A549 (cell line): ENCODE data around the gene ZNF697. TPM values are rescaled to one million over a fixed set of nuclear protein-coding genes. Genes with fewer than 3 reads are reported as not detected.
"Not testable (repeated sequence)": the region's sequence is repeated elsewhere in the genome, so short reads cannot be mapped to it uniquely, and the experiment has no call there.

ENCODE experiments used
- ATAC-seq, 2 experiments: fragments of 200-7000 bp in 1 of 2; fragments of >200 bp in 1 of 2; cut with Nextera tagmentation in 1 of 2; cut with Tn5 transposase in 1 of 2; 3 replicates each; pipeline versions ENCODE4 v1.8.0 to v1.9.1; 2018 to 2020; ENCODE audit warnings: mild to moderate bottlenecking in 1 of 2, moderate library complexity in 1 of 2
- CTCF ChIA-PET: fragments of 300-600 bp; sonication (Branson Sonifier 250); formaldehyde crosslinking; extraction: SDS; loops from one replicate; lab custom pipeline; 2021; ENCODE audit warnings: antibody characterized with exemption, inconsistent platforms; lab: Yijun Ruan, JAX
- POLR2A ChIA-PET: fragments of 350-600 bp; formaldehyde crosslinking; extraction: SDS; loops from one replicate; lab custom pipeline; 2021; ENCODE audit warnings: antibody characterized with exemption, inconsistent platforms; lab: Yijun Ruan, JAX
- DNase-seq, 2 experiments: peaks; one replicate each; pipeline versions ENCODE4 v3.0.0 to v3.0.0-alpha.2; 2011 to 2016; ENCODE audit warnings: low read depth in 1 of 2, low spot score in 1 of 2
- FAIRE-seq: peaks from 2 replicates; lab custom pipeline; 2011; peaks lifted over from hg19 to GRCh38; lab: Jason Lieb, UNC
- H3K27ac ChIP-seq, 2 experiments: fragments of >200 bp; sonication (Bioruptor Twin); formaldehyde crosslinking; 3 replicates each; pipeline ENCODE4 v1.5.1; 2016 to 2017
- H3K4me1 ChIP-seq: fragments of >200 bp; sonication (Bioruptor Twin); formaldehyde crosslinking; 3 replicates; pipeline ENCODE4 v1.6.1; 2016
- H3K4me2 ChIP-seq: fragments of >200 bp; sonication (Bioruptor Twin); formaldehyde crosslinking; 3 replicates; pipeline ENCODE4 v1.6.1; 2016
- H3K4me3 ChIP-seq: fragments of >200 bp; sonication (Bioruptor Twin); formaldehyde crosslinking; 3 replicates; pipeline ENCODE4 v1.5.1; 2016
- H3K9me3 ChIP-seq: fragments of >200 bp; sonication (Bioruptor Twin); formaldehyde crosslinking; 3 replicates; pipeline ENCODE4 v1.6.1; 2016
- CEBPB ChIP-seq, 2 experiments: fragments of >200 bp in 1 of 2; sonication (Bioruptor Twin) in 1 of 2; formaldehyde crosslinking in 1 of 2; IDR thresholded peaks; 2 replicates each; pipeline ENCODE4 v1.6.1; 2012 to 2016
- CTCF ChIP-seq: fragments of >200 bp; sonication (Bioruptor Twin); formaldehyde crosslinking; IDR thresholded peaks from 3 replicates; pipeline ENCODE4 v1.5.1; 2016
- EP300 ChIP-seq, 2 experiments: fragments of >200 bp; sonication (Bioruptor Twin); formaldehyde crosslinking; IDR thresholded peaks; 2 replicates in 1 of 2; 3 replicates in 1 of 2; pipeline ENCODE4 v1.6.1; 2016 to 2017
- HOXA7 ChIP-seq: fragments of 250-450 bp; sonication (Bioruptor Pico); IDR thresholded peaks from 2 replicates; pipeline ENCODE4 v1.5.0; 2020; ENCODE audit warnings: mild to moderate bottlenecking, moderate library complexity
- HOXB13 ChIP-seq: fragments of 250-450 bp; sonication (Bioruptor Pico); IDR thresholded peaks from 2 replicates; pipeline ENCODE4 v1.5.0; 2020; ENCODE audit warnings: low read depth, mild to moderate bottlenecking, moderate library complexity
- KDM1A ChIP-seq: fragments of 200-600 bp; sonication (generic); IDR thresholded peaks from 2 replicates; pipeline ENCODE4 v1.6.1; 2016; ENCODE audit warnings: low read depth, mild to moderate bottlenecking
- MAFK ChIP-seq: fragments of 450-650 bp; IDR thresholded peaks from 2 replicates; pipeline ENCODE4 v1.6.1; 2014; ENCODE audit not compliant: partially characterized antibody
- RAD21 ChIP-seq, 2 experiments: fragments of >200 bp in 1 of 2; sonication (Bioruptor Twin) in 1 of 2; formaldehyde crosslinking in 1 of 2; IDR thresholded peaks in 1 of 2; conservative IDR thresholded peaks in 1 of 2; 2 replicates in 1 of 2; 3 replicates in 1 of 2; pipeline ENCODE4 v1.6.1; 2012 to 2018; ENCODE audit warnings: inconsistent platforms in 1 of 2
- RCOR1 ChIP-seq: fragments of 150-350 bp; IDR thresholded peaks from 2 replicates; pipeline ENCODE4 v1.6.1; 2014; ENCODE audit warnings: antibody characterized with exemption, low read length, low read depth
- SMC3 ChIP-seq: fragments of >200 bp; sonication (Bioruptor Twin); formaldehyde crosslinking; IDR thresholded peaks from 3 replicates; pipeline ENCODE4 v1.6.1; 2018; ENCODE audit warnings: inconsistent platforms
- SREBF2 ChIP-seq: fragments of 450-650 bp; IDR thresholded peaks from 2 replicates; pipeline ENCODE4 v1.6.1; 2014; ENCODE audit warnings: mild to moderate bottlenecking, moderate library complexity
- TFCP2L1 ChIP-seq: fragments of 250-450 bp; sonication (Bioruptor Pico); IDR thresholded peaks from 2 replicates; pipeline ENCODE4 v1.5.0; 2021; ENCODE audit warnings: mild to moderate bottlenecking
- USF2 ChIP-seq: fragments of 450-650 bp; IDR thresholded peaks from 2 replicates; pipeline ENCODE4 v1.6.1; 2014; ENCODE audit warnings: antibody characterized with exemption
- ZC3H11A ChIP-seq: fragments of 450-650 bp; IDR thresholded peaks from 2 replicates; pipeline ENCODE4 v1.6.1; 2014; ENCODE audit warnings: antibody characterized with exemption, mild to moderate bottlenecking
- ZSCAN20 ChIP-seq: fragments of 250-450 bp; sonication (Bioruptor Pico); IDR thresholded peaks from 2 replicates; pipeline ENCODE4 v1.8.0; 2022; ENCODE audit warnings: mild to moderate bottlenecking, moderate library complexity
- WGBS: methylation state at CpG from one replicate; pipeline ENCODE4 v1.1.6; 2017; ENCODE audit errors: missing lambda C conversion rate; 5-methylcytosine and 5-hydroxymethylcytosine counted together
- polyA plus RNA-seq, 4 experiments: library from polyadenylated mRNA; depleted of rRNA in 3 of 4; stranded (reverse); fragments of >200 nt; fragmentation: RNase III in 1 of 4; extraction: RNeasy Plus Mini Kit Qiagen cat#74134 plus additional on column Dnase treatment in 1 of 4; gene quantifications; 2 replicates in 3 of 4; 3 replicates in 1 of 4; pipeline ENCODE4 v1.2.3, GENCODE V29; 2011 to 2017
- TF ChIP-seq, protein P1 (sequence below): IDR thresholded peaks from 2 replicates; pipeline ENCODE4 v1.6.1; 2012; ENCODE audit warnings: low read depth, borderline replicate concordance

The ZNF697 gene
- polyA plus RNA-seq, 2 of the 4 experiments (the other 2 are of a cell fraction) = 2.2 to 2.6 TPM

- H3K27ac ChIP-seq = no peak overlapping the region
- TF ChIP-seq KDM1A (no peak), RCOR1 (no peak), ZC3H11A (no peak), HOXA7 (CRISPR knock-in tag) (no peak), CEBPB (IDR thresholded peaks at IDR 0.05) (no peak), HOXB13 (no peak), SREBF2 (no peak), MAFK (no peak), ZSCAN20 (CRISPR knock-in tag) (no peak), EP300 (IDR thresholded peaks at IDR 0.05) (no peak)
- TF ChIP-seq, protein P1, sequence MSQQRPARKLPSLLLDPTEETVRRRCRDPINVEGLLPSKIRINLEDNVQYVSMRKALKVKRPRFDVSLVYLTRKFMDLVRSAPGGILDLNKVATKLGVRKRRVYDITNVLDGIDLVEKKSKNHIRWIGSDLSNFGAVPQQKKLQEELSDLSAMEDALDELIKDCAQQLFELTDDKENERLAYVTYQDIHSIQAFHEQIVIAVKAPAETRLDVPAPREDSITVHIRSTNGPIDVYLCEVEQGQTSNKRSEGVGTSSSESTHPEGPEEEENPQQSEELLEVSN = no peak
- ATAC-seq (no peak), DNase-seq (no peak), FAIRE-seq (no peak)
- no peak overlapping the region for H3K4me2 ChIP-seq
- ChIA-PET POLR2A (no interaction called here), CTCF (interaction anchor here (0.6 to 9.4 kb wide), 3 partner anchors 46 to 400 kb away, joined by 3 to 177 read pairs (median 4); no protein-coding TSS in a partner anchor)
- H3K9me3 ChIP-seq = no peaks in the 10 kb centered on the region
- H3K4me1 ChIP-seq = no peaks in the 10 kb centered on the region
- 54% methylated on average over 5 of the region's 5 CpGs for WGBS
- no peak overlapping the region for H3K4me3 ChIP-seq
Observed at GRCh38 chr1:119617751-119618691, 30.0 kb downstream of the ZNF697 start.

GRCh38 chr1:119616748-119617147, 31.3 kb downstream of the ZNF697 start:
- H3K9me3 ChIP-seq, H3K27ac ChIP-seq, DNase-seq, H3K4me3 ChIP-seq, H3K4me1 ChIP-seq, FAIRE-seq, POLR2A ChIA-PET, H3K4me2 ChIP-seq, ATAC-seq: not testable (repeated sequence)
- CTCF ChIA-PET = interaction anchor here (2.4 to 9.4 kb wide), 2 partner anchors 48 to 57 kb away, joined by 9 to 177 read pairs; no protein-coding TSS in a partner anchor
- 86% methylated on average over 1 of the region's 1 CpG for WGBS

GRCh38 chr1:119615100-119615499, 33.0 kb downstream of the ZNF697 start:
- POLR2A ChIA-PET, H3K4me1 ChIP-seq, H3K4me2 ChIP-seq, H3K4me3 ChIP-seq, DNase-seq, ATAC-seq, H3K9me3 ChIP-seq, FAIRE-seq, H3K27ac ChIP-seq: not testable (repeated sequence)
- CTCF ChIA-PET = interaction anchor here (1.1 to 9.4 kb wide), 8 partner anchors 8 to 59 kb away, joined by 3 to 177 read pairs (median 5); no protein-coding TSS in a partner anchor
- 50% methylated on average over 5 of the region's 7 CpGs for WGBS

DNA sequence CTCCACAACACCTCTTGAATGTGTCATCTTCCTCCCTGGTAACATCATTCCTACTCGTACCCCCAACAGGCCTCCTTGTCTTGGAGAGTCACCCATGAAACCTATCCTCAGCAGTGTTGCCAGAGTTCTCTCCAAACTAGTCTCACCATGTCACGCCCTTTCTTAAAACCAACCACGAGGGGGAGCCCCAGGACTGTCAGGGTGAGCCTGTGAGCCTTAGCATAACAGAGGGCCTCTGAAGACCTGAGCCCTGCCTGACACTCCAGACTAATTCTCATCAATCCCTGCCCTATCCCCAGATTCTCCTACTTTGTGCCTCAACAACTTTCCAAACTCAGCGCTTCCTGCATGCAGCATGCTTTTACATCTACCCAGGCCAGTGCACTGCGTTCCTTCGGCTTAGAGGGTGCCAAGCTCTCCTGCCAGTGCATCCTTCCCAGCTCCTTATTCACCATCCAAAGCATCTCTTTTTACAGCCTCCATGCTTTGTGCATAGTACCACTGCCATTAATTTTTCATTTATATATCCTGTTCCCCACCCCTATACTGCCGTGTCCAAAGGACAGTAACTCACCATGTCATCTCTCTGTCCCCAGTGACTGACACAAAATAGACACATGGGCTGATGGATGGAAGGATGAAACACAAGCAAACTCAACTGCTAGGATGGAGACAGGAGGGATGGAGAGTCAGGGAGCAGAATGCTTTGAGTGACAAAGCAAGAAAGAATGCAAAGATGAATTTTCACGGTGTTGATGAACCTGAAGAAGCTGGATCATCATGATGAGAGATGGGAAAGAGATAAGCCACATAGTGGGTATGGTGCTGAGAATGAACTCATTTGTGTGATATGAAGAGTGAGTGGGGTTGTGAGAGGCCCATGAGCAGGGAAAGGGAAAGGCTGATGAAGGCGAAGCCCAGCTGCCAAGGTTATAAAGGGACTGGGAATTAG, 34.0 kb downstream of the ZNF697 start:
- POLR2A ChIA-PET = no interaction called here
- 46% methylated on average over 9 of the region's 9 CpGs for WGBS

More for the DNA sequence above, 34.0 kb downstream of the ZNF697 start:
- no peak for FAIRE-seq
- TF ChIP-seq SMC3 = peak; percentile 72
- peak; percentile 80 to 85 for TF ChIP-seq RAD21 (conservative IDR thresholded peaks at IDR 0.05 in 1 of 2, IDR thresholded peaks at IDR 0.05 in 1 of 2)
- peak; percentile 69 for TF ChIP-seq CTCF
- TF ChIP-seq USF2 = no peak
- no peak for TF ChIP-seq TFCP2L1 (CRISPR knock-in tag)
- Histone ChIP-seq H3K27ac (no peak overlapping the region), H3K4me3 (no peak overlapping the region), H3K4me2 (no peak overlapping the region), H3K4me1 (no peaks in the 10 kb centered on the region), H3K9me3 (no peaks in the 10 kb centered on the region)
- CTCF ChIA-PET = interaction anchor here (0.7 to 9.4 kb wide), 12 partner anchors 9 to 245 kb away, joined by 3 to 177 read pairs (median 4); partner anchors contain the start of gene ZNF697
- DNase-seq = peak; percentile 35 to 73
- peak; percentile 92 to 98 for ATAC-seq
